Inferior parietal cortex (tissue), 1 donor: ENCODE results near the gene IL32.
"Not testable (repeated sequence)": the region's sequence is repeated elsewhere in the genome, so short reads cannot be mapped to it uniquely, and the experiment has no call there.

Experiments
- DNase-seq: peaks from one replicate; pipeline ENCODE4 v3.0.0-alpha.2; 2016; ENCODE audit errors: extremely low spot score

The IL32 gene

DNA sequence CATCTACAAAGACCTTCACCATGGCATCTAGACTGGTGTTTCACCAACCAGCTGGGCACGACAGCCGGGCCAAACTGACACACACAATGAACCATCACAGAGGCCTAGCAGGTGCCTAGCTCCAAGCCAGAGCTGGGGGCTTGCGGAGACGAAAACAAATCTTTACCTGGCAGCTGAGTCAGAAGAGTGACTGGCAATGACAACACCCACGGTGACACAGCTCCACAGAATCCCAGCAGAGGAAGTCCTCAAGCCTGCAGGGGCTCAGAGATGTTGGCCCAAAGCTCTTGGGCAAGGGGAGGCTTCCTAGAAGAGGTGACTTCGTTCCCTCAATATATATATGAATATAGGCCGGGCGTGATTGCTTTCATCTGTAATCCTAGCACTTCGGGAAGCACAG, 13.9 kb upstream of the IL32 start:
- DNase-seq = no peak

DNA sequence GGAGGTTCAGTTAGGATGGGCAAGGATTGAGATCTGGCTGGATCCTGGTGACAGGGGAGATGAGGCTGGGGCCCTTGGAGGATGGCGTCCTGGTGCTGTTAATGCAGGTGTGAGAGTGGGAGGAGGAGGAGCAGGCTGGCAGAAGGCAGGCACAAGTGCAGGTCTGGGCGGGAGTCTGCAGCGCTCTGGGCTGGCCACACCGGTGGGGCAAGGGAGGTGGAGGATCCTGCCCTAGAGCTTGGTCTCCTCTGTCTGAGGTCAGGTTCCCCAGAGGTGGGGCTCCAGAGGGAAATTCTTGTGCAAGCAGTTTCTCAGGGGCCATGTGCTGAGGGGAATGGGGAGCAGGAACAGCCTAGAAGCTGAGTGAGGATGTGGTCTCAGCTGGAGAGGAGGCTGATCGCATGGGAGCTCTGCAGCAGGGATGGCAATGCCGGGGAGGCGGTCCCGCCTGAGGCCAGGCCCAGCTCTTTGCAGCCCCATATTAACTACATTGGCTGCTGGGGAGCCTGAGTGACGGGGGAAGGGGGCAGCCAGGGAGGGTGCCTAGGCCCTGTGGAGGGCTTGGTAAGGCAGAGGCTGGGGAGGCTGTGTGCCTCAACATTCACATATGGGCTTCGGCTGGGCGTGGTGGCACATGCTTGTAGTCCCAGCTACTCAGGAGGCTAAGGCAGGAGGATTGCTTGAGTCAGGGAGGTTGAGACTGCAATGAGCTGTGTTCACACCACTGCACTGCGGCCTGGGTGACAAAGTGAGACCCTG, 12.7 kb upstream of the IL32 start:
- DNase-seq = not testable (repeated sequence)

DNA sequence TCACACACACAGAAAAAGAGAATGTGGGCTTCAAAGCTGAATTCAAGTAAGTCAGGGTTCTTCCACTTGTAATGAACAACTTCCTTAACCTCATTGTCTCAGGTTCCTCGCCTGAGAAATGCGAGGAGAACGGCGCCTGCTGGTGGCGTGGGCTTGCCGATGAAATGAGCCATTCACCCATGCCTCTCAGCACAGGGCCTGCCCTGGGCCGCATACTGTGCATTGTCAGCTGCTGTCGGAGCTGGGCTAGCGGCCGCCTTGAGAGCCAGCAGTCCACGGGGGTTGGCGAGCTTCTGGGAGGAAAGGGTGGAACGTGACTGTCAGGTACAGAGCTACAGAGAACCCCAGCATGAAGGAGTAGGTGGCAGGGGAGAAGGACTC, 12.1 kb upstream of the IL32 start:
- DNase-seq = not testable (repeated sequence)

DNA sequence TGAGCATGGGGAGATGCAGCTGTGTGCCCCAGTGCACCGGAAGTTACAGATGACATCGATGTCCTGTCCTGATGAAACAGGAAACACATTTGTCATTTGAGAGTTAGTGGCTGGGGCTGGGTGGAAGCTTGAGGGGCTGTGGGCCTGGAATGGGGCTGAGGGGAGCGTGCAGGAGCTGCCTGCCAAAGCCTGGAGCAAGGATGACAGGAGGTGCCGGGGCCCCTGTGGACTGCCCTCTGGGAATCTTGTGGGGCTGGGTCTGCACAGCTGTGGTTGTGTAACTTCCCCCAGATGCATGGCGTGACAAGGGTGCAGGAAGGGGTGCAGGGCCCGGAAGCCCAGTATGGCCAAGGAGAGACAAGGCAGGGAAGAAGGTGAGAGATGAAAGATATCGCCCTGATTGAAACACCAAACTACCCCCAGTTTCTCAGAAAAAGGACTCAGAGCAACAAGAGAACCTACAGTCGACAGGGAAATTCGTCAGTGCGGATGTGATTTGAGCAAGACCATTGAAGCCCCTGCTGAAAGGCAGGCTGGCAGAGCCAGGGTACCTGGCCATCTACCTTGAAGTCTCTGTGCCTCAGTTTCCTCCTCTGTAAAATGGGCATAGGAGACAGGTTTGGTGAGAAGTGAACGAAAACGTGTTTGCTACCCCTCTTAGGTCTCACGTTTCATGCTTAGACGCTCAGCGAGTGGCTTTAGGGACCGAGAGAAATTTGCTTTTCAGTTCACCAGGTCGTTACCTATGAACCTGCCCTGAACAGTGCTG, 10.3 kb upstream of the IL32 start:
- no peak for DNase-seq

DNA sequence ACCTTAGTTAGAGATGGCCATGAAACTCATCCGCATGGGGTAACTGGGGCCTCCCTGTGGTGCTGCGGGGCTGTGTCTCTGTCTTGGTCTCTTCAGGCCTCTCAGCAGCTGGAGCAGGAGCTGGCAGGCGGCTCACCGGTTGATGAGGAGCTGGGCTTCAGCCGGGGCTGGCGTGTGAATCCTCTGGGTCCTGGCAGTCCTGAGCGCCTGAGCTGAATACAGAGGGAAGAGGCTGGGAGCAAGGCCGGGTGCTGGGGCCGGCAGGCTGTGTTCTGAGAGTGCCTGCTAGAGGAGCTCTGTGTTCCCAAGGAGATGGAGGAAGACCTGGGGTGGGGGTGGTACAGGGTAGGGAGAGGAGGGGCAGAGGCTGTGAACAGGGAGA, 9.7 kb upstream of the IL32 start:
- not testable (repeated sequence) for DNase-seq

DNA sequence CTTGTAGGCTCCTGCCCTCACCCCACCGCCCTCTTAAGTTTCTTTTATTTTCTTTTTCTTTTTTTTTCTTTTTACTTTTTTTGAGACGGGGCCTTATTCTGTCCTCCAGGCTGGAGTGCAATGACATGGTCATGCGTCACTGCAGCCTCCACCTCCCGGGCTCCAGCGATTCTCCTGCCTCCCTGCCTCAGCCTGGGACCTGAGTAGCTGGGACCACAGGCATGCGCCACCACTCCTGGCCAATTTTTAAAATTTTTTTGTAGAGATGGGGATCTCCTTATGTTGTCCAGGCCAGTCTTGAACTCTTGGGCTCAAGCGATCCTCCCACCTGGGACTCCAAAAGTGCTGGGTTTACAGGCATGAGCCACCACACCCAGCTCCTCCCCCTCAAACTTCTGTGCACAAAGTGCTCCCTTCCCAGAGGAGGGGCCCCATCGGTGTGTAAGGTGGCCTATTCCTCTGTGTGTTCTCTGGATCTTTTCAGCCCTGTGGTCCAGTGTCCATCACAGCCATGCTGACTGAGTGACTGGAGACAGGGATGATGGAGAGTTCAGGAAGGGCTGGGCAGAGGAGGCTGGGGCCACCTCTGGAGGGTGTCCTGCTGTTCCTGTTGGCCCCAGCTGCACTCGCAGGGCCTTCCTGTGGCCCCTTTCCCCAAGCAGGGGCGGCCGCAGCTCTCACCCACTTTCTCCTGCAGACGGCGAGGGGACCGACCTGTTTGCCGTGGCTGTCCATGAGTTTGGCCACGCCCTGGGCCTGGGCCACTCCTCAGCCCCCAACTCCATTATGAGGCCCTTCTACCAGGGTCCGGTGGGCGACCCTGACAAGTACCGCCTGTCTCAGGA, 8.9 kb upstream of the IL32 start:
- no peak for DNase-seq

DNA sequence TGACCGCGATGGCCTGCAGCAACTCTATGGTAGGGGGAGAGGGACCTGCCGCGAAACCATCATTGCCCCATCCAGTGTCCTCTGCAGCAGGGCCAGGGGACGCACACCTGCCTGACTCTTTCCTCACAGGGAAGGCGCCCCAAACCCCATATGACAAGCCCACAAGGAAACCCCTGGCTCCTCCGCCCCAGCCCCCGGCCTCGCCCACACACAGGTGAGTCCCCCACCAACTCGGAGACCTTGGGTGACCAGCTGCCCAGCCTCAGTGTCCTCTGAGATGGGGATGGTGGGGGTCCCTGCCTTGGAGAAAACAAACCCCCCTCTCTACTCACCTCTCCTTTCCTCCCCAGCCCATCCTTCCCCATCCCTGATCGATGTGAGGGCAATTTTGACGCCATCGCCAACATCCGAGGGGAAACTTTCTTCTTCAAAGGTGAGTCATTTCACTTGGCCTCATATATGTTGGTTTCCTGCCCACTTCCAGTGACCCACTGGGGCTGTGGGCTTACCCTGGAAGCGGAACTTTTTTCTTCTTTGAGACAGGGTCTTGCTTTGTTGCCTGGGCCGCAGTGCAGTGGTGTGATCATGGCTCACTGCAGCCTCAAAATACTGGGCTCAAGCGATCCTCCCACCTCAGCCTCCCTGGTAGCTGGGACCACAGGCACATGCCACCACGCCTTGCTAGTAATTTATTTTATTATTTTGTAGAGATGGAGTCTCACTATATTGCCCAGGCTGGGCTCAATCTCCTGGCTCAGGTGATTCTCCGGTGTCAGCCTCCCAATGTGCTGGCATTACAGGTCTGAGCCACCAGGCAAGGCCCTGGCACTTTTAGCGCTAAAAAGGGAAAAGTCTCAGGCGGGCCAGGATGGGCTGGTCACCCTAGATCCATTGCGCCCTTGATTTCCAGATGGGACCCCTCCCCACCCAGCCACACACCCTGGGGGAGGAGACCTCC, 8.0 kb upstream of the IL32 start:
- no peak for DNase-seq

DNA sequence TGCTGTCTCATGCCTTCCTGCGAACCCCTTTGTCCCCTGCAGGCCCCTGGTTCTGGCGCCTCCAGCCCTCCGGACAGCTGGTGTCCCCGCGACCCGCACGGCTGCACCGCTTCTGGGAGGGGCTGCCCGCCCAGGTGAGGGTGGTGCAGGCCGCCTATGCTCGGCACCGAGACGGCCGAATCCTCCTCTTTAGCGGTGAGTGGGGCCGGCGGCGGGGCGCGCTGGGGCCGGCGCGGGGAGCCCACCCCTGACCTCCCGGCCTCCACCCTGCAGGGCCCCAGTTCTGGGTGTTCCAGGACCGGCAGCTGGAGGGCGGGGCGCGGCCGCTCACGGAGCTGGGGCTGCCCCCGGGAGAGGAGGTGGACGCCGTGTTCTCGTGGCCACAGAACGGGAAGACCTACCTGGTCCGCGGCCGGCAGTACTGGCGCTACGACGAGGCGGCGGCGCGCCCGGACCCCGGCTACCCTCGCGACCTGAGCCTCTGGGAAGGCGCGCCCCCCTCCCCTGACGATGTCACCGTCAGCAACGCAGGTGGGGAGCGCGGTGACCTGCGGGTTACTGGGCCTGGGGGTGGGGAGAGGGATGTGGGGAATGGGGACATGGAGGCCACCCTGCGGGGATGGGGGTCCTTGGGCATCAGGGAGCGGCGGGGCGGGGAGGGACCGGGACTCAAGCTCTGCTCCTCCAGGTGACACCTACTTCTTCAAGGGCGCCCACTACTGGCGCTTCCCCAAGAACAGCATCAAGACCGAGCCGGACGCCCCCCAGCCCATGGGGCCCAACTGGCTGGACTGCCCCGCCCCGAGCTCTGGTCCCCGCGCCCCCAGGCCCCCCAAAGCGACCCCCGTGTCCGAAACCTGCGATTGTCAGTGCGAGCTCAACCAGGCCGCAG, 7.1 kb upstream of the IL32 start:
- peak; percentile 8 for DNase-seq

DNA sequence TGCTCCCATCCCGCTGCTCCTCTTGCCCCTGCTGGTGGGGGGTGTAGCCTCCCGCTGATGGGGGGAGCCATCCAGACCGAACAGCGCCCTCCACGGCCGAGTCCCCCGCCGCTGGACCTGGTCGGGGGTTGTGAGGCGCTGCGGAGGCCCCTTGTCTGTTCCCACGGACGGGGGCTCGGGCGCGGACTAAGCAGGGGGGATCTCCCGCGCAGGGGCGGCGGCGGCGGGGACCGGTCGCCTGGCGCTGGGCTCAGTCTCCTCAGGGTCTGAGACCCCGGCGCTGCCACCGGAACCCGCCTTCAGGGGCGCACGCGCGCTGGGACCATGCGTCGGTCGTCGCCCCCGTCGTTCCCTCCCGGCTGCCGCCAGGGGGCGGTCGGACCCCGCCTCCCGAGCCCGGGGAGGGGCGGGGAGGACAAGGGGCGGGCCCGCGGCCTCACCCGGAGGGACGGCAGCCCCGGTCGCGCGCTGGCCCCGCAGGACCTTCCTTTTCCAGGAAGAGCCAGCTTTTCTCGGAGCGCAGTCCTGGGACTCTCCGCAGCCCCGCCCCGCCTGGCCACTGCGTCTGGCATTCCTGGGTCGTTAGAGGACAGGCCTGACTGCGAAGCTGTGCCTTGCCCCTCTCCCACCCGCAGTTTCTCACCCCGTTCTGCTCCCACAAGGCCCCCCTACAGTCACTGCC, 6.3 kb upstream of the IL32 start:
- peak; percentile 87 for DNase-seq

DNA sequence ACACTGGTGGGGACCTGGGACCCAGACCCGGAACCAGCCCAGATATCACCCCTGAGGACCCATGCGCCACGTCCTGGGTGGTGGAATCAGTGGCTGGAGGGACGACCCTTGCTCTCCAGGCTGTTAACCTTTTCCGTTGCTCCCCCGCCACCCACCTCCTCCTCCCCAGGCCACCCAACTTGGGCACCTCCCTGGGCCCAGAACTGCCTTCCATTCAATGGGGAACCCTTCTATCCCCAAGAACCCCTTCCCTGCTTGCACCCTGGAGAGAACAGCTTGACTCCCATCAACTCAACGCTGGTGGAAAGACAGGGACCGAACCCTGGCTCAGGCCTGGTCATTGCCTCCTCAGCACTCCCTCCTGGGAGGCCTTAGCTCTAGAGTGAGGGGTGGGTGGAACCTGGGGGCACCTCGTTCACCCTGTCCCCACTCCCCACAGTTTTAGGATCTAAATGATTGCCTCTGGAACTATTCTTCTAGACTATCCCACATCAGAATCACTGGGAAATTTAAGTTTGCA, 5.7 kb upstream of the IL32 start:
- no peak for DNase-seq

DNA sequence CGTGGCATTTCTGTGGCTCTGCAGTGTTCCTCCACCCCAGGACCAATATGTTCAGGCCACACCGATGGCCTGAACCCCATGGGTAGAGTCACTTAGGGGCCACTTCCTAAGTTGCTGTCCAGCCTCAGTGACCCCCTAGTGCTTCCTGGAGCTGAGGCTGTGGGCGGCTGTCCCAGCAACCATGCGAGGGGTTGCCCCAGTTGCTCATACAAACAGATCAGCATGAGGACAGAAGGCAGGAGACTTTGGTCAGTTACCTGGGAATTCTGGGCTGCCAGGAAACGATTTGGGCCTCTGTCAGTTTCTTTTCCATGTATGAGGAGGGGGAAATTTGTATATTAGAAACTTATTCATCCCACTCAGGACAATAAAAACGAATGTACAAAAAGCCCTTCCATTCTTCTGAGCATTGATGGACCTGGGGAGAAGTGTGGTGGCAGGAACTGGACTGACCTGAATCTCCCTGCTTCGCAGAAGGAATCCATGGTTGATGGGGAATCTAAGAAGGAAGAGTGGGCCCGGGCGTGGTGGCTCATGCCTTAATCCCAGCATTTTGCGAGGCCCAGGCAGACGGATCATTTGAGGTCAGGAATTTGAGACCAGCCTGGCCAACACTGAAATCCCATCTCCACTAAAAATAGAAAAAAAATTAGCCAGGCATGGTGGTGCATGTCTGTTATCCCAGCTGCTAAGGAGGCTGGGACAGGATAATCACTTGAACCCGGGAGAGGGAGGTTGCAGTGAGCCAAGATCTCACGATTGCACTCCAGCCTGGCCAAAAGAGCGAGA, 4.9 kb upstream of the IL32 start:
- no peak for DNase-seq

DNA sequence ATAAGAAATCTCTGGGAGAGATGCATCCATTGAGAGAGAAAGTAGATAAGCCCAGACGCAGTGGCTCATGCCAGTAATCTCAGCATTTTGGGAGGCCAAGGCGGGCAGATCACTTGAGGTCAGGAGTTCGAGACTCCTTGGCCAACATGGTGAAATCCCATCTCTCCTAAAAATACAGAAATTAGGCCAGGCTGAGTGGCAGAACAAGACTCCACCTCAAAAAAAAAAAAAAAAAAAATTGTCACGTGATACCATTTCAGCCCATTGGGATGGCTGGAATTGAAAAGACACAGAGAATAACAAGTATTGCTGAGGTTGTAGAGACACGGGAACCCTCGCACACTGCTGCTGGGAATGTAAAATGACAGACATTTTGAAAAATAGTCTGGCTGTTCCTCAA, 2.9 kb upstream of the IL32 start:
- no peak for DNase-seq

DNA sequence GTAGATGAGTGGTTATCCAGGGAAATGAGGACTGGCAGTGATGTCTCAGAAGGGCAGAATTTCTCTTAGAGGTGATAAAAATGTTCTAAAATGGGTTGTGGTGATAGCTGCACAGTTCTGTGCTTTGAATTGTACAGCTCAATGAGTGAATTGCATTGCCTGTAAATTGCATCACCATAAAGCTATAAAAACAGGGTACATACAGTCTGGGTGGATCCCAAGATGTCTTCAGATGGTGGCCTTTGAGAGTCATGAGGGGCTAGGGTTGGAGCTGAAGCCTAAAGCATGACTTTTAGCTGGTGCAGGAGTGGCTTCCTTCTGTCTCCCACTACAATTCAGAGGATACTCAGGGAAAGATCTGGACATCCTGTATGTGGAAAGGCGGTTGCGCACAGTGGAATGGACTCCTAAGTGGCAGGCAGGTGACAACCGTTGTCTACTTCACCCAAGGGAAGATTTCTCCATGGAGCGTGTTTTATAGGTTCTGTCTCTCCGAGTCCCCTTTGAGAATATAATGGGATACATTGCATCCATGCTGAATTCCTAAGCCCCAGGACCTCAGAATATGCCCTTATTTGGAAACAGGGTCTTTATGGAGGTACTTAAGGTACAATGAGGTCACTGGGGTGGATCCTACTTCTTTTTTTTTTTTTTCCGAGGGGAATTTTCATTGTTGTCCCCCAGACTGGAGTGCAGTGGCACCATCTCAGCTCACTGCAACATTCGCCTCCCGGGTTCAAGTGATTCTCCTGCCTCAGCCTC, 1.6 kb upstream of the IL32 start:
- DNase-seq = no peak

DNA sequence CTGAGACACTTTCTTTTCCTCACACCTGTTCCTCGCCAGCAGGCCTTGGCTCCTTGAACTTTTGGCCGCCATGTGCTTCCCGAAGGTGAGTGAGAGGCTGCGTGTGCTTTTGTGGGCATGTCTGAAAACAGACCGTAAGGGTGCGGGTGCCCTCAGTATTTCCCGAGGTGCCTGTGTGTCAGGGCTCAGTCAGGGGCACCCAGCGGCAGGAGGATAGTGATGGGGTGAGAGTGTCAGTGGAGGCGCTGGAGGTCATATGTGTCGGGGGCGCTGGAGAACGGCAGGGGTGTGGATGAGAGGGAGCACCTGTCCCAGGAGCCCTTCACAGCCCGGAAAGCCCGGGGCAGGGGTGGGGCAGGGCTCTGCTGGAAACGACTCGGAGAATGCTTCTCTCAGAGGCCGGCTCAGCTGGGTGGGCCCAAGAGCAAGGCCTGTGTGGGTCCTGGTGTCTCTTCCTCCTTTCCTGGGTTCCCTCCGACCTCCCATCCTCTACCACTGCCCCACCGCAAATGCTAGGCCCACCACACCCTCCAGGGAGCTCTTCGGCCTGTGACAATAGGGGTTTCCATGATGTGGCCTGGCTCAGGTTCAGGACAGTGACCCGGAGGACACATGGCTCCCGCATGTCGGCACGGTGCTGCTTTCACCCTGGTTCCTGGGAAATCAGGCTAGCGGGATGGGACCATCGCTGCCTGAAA, 451 bp downstream of the IL32 start:
- no peak for DNase-seq

DNA sequence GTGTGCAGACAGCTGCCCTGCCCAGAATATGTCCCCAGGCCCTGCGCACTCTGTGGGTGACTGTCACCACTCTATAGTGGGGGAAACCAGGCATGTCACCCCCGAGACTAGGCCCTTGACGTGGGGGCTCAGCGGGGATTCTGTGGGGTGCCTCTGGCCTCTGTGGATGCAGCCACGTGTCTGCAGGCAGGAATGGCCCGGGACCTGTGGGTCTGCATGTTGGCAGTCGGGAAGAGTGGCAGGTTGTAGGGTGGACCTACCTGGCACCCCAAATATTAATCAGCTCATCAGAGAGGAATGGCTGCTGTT, 954 bp downstream of the IL32 start:
- no peak for DNase-seq

DNA sequence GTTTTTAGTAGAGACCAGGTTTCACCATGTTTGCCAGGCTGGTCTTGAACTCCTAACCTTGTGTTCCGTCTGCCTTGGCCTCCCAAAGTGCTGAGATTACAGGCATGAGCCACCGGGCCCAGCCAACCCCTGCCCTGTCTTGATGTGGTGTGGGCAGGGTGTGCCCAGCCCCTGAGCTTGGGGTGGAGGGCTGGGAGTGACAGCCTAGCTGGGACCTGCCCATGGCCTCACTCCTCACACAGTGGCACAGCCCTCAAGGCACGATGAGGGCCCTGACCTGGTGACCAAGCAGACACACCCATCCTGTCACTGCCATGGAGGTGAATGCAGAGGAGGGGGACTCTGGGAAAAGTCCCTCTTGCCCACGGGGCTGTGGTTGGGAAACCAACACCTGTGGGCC, 3.0 kb downstream of the IL32 start:
- no peak for DNase-seq

DNA sequence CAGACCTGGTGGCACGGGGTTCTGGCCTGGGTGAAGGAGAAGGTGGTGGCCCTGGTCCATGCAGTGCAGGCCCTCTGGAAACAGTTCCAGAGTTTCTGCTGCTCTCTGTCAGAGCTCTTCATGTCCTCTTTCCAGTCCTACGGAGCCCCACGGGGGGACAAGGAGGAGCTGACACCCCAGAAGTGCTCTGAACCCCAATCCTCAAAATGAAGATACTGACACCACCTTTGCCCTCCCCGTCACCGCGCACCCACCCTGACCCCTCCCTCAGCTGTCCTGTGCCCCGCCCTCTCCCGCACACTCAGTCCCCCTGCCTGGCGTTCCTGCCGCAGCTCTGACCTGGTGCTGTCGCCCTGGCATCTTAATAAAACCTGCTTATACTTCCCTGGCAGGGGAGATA, 3.7 kb downstream of the IL32 start:
- DNase-seq = not testable (repeated sequence)
